ENCODE results near the gene CACNA1F.

Gene CACNA1F

DNA sequence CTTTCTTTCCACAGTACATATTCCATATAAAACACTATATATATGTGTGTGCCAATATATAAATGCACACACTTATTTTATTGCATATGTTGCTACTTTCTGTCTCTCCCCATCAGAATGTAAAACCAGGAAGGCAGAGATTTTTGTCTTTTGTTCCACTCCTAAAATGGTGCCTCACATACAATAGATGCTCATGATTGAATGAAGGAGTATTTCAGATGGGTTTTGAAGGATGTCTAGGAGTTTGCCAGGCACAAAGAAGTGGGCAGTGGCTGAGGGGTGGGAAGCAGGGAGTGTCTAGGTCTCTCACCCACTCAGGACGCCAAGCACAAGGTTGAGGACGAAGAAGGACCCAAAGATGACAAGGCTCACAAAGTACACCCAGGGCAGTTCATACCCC, 5.4 kb downstream of the CACNA1F start:
- no peak for DNase-seq

DNA sequence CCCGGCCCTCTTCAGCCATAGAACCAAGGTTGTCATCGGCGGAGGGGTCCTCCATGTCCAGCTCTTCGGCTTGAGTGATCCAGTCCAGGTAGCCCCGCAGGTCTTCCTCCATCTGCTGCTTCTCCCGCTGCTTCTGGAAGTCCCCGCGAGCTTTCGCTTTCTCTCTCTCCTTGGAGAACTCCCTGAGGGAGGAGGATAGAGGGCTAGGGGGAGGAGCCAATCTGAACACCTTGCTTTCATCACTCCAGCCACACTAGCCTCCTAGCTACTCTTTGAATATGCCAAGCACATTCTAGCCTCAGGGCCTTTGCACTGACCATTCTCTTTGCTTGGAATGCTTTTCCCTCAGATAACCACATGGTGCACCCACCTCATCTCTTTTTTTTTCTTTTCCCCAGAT, 6.2 kb downstream of the CACNA1F start:
- no peak for DNase-seq

DNA sequence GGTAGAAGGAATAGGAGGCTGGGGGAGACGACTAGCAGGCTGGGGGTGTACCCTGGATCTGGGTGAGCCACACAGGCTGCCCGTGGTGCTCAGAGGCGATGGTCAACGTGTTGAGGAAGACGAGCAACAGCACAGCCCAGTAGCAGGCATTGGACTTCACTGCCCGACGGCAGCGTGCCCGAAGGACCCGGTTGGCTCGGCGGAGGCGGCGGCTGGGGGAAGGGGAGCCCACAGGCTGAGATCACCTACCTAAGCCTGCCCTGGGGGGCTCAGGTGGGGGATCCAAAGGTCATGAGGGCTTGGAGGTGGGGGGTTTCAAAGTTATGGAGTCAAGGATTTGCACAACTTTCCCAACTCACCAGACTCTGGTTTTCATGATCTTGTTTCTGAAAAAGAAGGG, 7.3 kb downstream of the CACNA1F start:
- DNase-seq = no peak

DNA sequence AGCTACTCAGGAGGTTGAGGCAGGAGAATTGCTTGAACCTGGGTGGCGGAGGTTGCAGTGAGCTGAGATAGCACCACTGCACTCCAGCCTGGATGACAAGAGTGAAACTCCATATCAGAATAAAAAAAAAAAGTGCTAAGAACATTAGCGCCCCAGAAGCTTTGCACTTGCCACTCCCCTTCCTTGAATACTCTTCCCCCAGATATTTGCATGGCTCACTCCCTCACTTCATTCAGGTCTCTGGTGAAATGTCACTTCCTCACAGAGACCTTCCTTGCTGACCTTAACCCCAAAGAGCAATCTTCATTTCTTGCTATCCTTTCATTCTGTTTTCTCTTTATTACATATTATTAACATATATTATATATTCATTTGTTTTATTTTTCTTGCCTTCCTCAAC, 11.3 kb downstream of the CACNA1F start:
- DNase-seq = no peak

DNA sequence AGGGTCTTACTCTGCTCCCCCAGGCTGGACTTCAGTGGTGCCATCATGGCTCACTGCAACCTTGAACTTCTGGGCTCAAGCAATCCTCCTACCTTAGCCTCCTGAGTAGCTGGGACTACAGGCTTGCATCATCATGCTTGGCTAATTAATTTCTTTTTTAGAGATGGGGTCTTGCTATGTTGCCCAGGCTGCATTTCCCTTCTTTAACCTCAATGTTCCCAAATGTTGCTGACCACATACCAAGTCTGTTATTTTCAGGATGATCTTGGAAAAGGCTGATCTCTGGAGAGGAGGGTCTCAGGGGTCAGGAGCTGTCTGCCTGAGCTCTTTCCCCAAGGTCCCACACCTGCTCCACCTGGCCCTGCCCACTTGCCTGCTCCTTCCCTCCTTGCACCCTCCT, 13.0 kb downstream of the CACNA1F start:
- DNase-seq = no peak

DNA sequence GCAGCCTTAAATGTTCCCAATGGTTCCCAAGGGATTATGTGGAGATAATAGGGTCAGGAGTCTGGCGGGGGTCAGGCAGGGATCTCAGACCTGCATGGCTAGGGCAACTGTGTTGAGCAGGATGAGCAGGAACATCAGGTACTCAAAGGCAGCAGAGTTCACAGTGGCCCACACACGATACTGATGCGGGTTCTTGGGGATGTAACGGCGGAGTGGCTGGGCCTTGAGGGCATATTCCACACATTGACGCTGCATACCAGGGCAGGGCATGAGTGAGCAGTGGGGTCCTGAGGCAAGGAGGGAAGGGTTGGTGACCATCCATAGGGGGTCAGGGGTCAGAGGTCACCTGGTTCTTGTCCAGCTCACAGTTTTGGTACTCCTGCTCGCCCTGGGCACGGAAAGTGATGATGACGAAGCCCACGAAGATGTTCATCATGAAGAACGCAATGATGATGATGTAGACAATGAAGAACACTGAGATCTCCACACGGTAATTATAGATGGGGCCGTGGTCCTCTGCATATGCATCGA, 18.1 kb downstream of the CACNA1F start:
- DNase-seq = no peak

DNA sequence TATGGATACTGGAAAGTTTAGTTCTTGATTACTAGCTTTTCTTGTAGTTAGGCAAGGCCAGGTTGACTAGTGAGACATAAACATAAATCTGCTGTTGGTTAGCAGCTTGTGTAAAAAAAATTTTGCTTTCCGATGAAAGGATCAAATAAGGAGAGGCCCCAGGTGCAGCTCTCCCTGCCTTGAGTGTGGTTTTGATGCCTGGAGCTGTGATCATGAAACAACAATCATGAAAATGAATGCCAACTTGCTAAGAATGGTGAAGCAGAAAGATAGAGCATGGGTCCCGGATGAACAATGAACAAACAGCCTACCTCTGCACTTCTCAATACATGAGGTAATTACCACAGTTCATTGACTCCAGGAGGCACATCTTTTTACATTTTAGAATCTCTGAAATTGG, 18.7 kb downstream of the CACNA1F start:
- DNase-seq = no peak

DNA sequence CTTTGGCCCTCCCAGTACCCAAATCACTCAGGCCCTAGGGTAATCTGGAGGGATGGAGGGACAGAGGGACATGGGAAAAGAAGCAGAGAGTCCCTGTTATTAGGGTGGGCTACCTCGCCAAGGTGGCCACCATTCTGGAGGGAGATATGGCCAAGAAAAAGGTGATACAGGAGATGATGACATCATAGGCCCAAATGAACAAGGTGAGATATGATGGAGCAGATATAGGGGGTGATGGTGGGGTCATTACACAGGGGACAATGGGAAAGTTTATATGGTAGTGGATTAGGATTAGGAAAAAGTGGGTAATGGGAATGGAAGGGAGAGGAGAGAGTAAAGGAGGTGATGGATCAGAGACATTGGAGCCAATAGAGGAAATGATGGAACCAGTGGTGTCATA, 20.3 kb downstream of the CACNA1F start:
- DNase-seq = no peak

DNA sequence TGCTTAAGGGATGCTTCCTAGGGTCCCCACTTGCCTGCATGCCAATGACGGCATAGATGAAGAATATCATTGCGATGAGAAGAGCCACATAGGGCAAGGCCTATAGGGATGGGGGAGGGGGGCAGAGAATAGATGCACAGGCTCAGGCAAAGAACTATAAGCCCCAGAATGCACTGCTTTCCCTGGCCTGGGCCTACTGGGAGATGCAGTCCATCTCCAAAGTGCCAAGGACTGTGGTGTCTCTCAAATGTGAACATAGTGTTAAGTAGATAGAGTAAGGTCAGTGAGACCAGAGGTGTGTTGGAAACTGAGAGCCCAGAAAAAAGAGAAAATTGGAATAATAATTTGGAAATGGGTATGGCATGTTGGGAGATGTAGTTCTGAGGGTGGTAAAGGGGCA, 20.9 kb downstream of the CACNA1F start:
- DNase-seq = no peak

DNA sequence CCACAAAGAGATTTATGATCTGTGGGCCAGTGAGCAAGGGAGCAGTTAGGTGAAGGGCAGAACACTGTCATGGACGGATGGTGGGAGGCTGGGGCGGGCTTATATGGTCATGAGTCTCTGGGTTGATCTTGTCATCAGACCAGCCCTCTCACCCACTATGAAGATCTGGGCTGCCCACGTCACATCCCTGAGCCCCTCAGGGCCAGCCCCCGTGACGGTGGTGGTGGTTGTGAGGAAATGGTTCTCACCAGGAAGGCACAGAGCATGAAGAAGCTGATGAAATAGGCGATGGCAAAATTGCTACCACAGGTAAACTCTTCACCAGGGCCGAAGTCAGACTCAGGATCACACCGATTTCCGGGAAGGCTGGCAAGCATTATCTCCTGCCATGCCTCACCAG, 22.1 kb downstream of the CACNA1F start:
- DNase-seq = no peak

DNA sequence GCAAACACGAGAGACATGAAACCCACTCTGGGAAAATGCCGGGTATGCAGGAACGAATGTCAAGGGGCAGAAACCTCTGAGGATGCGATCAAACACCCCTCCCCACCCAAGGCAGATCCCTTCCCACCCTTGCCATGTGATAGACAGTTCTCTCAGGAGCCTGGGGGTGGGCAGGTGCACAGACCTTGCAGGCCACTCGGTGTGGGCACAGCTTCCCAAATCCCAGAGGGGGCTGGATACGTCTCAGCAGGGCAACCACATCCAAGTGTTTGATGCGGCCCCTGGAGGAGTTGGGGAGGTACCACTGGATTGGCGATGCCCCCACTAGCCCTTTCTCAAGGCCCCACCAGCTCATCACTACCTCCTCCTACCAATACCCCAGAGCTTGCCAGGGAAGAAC, 22.7 kb downstream of the CACNA1F start:
- DNase-seq = no peak

DNA sequence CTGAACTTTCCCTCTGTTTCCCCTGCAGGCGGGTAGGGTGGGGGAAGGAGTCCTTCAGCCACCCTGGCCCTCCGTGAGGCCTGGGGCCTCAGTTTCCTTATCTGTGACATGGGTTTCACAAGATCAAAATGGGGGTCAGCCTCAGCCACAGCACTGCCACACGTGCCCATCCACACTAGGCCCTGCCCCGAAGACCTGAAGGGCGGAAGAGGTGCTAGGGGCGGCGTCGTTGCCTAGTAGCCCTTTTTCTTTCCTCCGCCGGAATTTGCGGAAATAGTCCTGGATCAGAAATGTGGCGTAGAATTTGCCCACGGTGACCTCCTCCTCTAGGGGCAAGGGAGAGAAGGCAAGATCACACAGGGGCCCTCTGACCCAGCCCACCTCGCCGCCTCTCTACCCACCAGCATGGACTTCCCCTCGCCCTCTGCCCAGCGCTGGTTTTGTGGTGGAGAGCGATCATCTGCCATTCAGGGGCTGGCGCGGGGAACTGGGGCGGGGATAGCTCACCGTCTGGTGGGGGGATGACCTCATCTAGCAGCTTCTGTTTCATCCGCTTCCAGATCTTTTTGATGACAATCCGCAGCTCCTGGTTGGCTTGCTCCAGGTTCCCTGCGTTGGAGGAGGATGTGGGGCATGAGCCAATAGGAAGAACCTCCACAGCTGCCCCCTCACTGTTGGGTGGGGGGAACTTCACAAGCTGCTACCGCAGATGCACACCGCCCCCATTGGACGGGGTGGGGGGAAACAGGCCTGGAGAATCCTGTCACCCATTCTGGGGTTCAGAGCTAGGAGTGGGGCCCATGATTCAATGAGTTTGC, 23.5 kb downstream of the CACNA1F start:
- no peak for DNase-seq

DNA sequence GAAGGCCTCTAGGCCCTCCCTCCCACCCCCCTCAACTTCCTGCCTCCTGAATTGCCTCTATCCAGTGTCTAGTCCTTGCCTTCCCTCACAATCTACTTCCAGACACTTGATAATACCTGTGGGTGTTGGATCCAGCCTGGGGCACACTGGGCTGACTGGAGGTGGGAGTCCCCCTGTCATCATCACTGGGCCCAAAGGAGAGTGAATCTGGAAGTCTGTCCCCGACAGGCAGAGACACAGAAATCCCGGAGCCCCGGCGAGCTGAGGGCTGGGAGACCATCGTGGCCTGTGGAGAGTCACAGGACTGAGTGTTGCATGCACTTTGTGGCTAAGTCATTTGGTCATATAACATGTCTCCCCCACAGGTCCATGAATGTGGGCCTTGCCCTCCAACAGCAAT, 24.7 kb downstream of the CACNA1F start:
- no peak for DNase-seq

DNA sequence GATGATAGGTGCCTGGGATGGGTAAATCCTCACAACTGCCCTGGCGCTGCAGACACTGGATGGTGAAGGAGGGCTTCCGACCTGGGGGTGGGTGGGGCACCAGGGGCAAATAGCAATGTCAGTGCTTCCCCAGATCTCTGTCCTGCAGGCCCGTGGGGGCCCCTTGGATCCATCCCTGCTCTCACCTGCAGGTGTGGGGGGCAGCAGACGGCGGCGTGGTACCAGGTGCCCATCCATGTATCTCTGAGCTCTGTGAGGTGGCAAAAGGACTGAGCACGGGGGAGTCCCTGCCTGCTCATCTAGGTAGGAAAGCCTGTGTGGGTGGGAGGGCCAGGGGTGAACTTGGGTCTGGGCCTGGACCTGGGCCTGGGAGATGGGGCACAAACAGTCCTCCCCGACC, 26.6 kb downstream of the CACNA1F start:
- no peak for DNase-seq

DNA sequence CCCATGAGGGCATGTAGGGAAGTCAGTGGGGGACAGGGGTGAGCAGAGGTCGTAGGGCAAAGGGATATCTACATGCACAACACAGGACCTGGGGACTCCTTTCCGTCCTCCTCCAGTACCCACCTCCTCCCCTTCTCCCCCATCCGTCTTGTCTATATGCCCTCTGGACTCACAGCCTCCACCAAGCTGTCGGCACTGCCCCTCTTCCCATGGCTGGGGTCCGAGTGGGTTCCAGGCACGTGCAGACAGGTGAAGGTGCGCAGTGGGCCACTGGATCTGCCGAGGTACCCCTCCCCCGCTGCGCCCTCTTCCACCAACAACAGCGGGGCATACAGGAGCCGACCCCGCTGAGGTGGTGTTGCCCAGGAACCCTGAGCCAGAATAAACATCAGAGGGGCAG, 27.7 kb downstream of the CACNA1F start:
- no peak for DNase-seq

DNA sequence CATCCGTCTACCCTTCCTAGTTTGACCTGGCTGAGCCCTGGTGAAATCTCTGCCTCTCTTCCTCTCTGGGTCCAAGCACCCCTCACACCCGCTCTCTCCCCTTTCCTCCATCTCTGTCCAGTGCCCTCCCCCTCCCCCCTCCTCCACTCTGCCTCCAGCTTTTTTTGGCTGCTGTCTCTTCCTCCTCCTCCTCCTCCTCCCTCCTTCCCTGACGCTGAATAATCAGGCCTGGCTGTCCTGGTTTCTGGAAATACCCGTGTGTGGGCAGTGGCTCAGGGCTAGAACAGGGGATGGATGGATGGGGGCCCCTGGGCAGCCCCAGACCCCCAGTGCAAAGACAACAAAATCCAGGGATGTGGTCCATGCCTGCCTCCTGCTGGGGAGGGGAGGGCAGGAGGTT, 28.4 kb downstream of the CACNA1F start:
- no peak for DNase-seq

DNA sequence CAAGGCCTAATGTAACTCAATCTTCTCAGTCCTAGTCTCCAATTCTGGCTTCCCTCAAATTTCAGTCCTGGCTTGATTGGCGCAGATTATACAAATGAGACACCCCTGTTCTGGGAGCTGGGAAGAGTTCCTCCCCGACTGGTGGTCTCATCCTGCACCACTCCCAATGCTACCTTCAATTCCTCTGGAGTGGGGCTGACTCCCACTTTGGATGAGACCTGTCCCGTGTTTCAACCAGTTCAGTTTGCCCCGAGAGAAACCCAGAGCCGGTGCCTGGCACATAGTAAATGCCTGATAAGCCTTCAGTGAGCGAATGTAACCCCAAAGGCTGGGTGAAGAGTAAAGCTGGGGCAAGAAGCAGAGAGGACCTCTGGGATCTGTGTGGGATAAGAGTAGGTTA, 29.1 kb downstream of the CACNA1F start:
- DNase-seq = no peak

DNA sequence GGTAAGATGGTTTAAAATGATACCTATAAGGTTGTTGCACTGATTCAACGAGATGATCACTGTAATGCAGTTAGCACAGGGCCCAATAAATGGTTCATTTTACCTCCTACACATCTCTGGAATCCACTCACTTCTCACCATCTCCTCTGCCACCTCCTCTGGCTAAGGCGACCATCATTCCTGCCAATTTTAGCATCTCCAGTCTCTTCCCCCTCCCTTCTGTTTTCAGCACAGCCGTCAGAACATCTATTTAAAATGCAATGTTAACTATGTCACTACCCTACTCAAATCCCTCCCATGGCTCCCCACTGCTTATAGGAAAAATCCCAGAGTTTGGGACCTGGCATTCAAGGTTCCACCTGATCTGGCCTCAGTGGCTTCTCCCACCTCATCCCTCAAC, 29.6 kb downstream of the CACNA1F start:
- no peak for DNase-seq

DNA sequence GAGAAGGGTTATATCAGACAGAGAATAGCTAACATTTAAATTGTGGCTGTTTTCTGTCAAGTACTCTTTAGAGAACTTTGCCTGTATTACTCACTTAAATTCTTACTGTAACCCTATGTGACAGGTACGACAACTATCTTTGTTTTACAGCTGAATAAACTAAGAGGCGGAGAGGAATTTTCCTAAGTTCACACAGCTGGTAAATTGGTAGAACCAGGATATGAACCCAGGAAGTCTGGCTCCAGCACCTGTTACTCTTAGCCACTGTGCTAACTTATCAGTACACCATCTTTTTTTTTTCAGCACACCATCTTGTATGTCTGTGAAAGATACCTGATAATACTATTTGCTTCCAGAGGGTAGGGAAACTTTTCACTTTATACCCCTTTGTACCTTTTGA, 31.1 kb downstream of the CACNA1F start:
- no peak for DNase-seq

DNA sequence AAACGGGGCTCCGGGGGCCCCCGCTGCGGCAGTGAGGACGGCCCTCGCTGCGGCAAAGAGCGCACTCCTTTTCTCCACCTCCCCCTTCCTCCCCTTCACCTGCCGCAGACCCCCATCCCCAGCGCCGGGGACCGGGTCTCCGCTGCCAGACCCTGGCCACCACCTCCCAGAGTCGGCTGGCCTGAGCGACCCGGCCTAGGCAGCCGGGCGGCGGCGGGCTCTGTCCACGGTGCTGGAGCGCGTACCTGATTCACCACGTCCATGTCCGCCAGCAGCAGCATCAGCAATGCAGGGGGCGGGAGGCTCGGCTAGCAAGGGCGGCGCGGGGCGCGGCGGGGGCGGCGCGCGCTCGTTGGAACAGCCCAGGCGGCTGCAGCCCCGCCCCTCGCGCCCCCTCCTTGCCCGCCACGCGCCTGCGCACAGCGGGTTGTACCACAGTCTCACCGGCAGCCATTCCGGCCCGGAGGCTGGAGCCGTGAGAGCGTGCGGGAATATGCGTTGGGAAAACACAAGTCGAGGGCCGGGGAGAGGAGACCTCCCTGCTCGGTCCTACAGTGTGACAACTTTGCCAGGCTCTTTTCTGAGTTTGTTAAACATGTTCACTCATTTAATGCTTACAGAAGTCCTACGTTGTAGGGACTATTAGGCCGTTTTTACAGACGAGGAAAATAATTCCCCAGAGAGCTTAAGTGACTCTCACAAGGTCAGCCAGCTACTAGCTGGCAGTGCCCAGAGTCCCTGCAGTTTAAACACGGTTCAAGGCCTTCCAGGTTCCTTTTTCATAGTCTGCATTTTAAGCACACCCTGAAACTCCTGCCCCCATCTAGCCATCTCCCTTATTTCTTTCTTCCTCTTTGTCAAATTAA, 33.0 kb downstream of the CACNA1F start, which contains the start of gene SYP:
Gene SYP (minus strand): TSS at position 288 of the 866 bp plus-strand sequence. CDS start 7 bp downstream, at position 281.
- peak; percentile 84 to 88 for DNase-seq

DNA sequence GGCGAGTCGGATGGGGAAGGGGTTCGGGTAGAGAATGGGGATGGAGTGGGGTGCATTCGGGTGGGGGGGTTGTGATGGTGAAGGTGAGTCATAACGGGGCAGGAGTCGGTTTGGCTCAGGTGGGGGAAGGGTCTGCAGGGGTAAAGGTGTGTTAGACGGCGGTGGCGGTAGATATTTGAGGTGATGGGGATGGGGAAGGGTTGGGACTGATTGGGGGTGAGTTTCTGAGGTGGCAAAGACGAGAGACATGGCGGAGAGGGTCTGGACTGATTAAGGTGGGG, 33.9 kb downstream of the CACNA1F start:
- no peak for DNase-seq

DNA sequence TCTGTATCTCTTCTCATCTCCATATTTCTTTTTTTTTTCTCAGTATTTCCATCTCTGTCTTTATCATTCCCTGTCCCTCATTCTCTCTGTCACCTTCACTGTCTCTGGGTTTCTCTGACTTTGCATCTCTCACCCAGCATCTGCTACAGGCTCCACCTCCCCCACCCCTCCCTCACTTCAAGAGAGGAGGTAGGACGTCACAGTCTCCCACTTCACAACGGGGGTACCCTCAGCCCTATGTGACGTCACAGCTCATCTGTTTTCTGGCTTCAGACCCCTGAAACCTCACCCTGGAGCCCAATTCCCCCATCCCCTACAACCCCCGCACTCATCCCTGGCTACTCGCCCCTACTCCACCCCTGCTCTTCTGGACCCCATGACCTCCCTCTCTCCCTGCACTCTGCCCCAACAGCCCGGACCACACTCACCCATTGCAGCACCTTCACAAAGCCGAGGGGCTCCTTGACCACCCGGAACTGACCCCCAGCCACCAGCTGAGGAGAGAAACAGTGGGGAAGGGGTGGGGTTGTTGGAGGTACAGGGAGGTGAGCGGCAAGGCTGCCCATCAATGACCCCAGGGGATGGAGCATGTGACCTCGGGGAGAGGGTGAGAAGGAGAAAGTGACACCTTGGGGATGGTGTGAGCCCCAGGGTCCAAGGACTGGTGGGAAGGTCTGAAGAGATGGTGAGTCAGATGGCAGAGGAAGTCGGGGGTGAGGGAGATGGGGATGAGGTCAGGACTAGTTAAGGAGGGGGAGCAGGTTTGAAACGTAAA, 34.4 kb downstream of the CACNA1F start:
- no peak for DNase-seq

DNA sequence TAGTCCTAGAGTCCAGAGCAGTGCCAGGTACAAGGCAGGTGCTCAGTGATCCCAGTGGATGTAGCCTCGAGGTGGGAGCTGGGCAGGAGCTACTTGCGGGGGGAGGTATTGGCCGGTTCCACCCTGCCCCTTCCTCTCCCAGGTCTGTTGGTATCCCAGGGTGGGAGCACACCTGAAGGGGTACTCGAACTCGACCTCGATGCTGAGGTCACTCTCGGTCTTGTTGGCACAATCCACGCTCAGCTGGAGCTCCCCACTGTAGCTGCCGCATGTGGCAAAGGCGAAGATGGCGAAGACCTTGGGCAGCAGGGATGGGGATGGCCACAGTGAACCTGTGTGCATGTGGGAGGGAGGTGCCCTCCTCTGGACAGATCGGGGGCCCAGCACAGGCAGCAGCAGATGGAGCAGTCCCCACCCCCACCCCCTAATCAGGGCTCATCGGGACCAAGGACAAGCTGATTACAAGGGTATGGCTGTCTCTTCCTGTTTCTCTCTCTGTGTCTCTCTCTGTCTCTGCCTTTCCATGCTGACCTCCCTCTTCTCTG, 35.5 kb downstream of the CACNA1F start:
- DNase-seq = no peak
